Purkinje cell (primary cell): ENCODE data around the gene CCDC9B. TPM values are rescaled to one million over a fixed set of nuclear protein-coding genes. Genes with fewer than 3 reads are reported as not detected.

Experiments
- polyA plus RNA-seq: library from polyadenylated mRNA; unstranded; fragments of >200 nt; fragmentation: Nextera tagmentation; gene quantifications from 2 replicates; pipeline ENCODE4 v1.2.1, GENCODE V29; 2014

The CCDC9B gene
- polyA plus RNA-seq = 0.11 and 0.14 TPM in 2 replicates

GRCh38 chr15:40340740-40341400, at the start of gene CCDC9B:
CCDC9B (minus strand) TSS chr15:40340939; CDS start chr15:40340819, 120 bp downstream.

GRCh38 chr15:40382580-40383456, 42.1 kb upstream of the CCDC9B start, which contains the start of gene KNSTRN:
KNSTRN (plus strand) TSS chr15:40382721; CDS start chr15:40382836, 115 bp downstream.

GRCh38 chr15:40357723-40358470, 17.2 kb upstream of the CCDC9B start, which contains the start of gene DISP2:
DISP2 (plus strand) TSS chr15:40358219; CDS start chr15:40358322, 103 bp downstream.

GRCh38 chr15:40323239-40323952, 17.3 kb downstream of the CCDC9B start, which contains the start of gene INAFM2:
INAFM2 (plus strand) TSS chr15:40323692; CDS start chr15:40324056, 364 bp downstream.

GRCh38 chr15:40307421-40308211, 33.1 kb downstream of the CCDC9B start, which contains the start of gene PLCB2:
PLCB2 (minus strand) TSS chr15:40307935; CDS start chr15:40307672, 263 bp downstream.

GRCh38 chr15:40282869-40283614, 57.7 kb downstream of the CCDC9B start, which contains the start of gene ANKRD63:
ANKRD63 (minus strand) TSS chr15:40283064; CDS start chr15:40282586, 478 bp downstream.

Other genes starting within 250 kb of the CCDC9B start
- gene BMF, start 232.1 kb downstream of the CCDC9B start, polyA plus RNA-seq = not detected in 2 replicates
- gene BUB1B, start 179.9 kb downstream of the CCDC9B start, polyA plus RNA-seq = 1.5 TPM in 1 of 2 replicates, not detected in the other
- 1.1 TPM in 1 of 2 replicates, not detected in the other for gene PAK6, start 101.9 kb downstream of the CCDC9B start, polyA plus RNA-seq
- not detected in 2 replicates for gene ANKRD63, start 57.9 kb downstream of the CCDC9B start, polyA plus RNA-seq
- gene PLCB2, start 33.0 kb downstream of the CCDC9B start, polyA plus RNA-seq = 3.5 TPM in 1 of 2 replicates, not detected in the other
- 0.76 and 8.2 TPM in 2 replicates for gene INAFM2, start 17.2 kb downstream of the CCDC9B start, polyA plus RNA-seq
- gene PHGR1, start 10.1 kb upstream of the CCDC9B start, polyA plus RNA-seq = not detected in 2 replicates
- gene DISP2, start 17.3 kb upstream of the CCDC9B start, polyA plus RNA-seq = 12.3 and 15.7 TPM in 2 replicates
- 9.6 and 11.4 TPM in 2 replicates for gene KNSTRN, start 41.8 kb upstream of the CCDC9B start, polyA plus RNA-seq
- 2.9 and 9.9 TPM in 2 replicates for gene IVD, start 64.9 kb upstream of the CCDC9B start, polyA plus RNA-seq
- 0.38 and 0.83 TPM in 2 replicates for gene BAHD1, start 100.0 kb upstream of the CCDC9B start, polyA plus RNA-seq
- not detected in 2 replicates for gene CHST14, start 130.0 kb upstream of the CCDC9B start, polyA plus RNA-seq
- 23.8 and 38.7 TPM in 2 replicates for gene CCDC32, start 224.1 kb upstream of the CCDC9B start, polyA plus RNA-seq
- gene RPUSD2, start 228.4 kb upstream of the CCDC9B start, polyA plus RNA-seq = 2.1 and 5.3 TPM in 2 replicates